Mesenchymal stem cell (in vitro differentiated cells and primary cell): ENCODE data around the gene SHF.

Experiments
- DNase-seq: peaks from one replicate; pipeline ENCODE4 v3.0.0-alpha.2; 2013
- H2AFZ ChIP-seq: one replicate; pipeline ENCODE4 v1.6.1; 2013; ENCODE audit warnings: low read depth, mild to moderate bottlenecking, control low read depth, inconsistent platforms, low read length, moderate library complexity
- H2AK5ac ChIP-seq: 2 replicates; pipeline ENCODE4 v1.6.1; 2013; ENCODE audit warnings: low read length, moderate library complexity, mild to moderate bottlenecking, inconsistent platforms; ENCODE audit not compliant: severe bottlenecking
- H2BK120ac ChIP-seq: one replicate; pipeline ENCODE4 v1.6.1; 2013; ENCODE audit warnings: low read depth, mild to moderate bottlenecking, inconsistent platforms, low read length, moderate library complexity
- H2BK12ac ChIP-seq, 2 experiments: one replicate each; pipeline ENCODE4 v1.6.1; 2013; ENCODE audit warnings: inconsistent platforms in 2 of 2, low read length in 2 of 2, mild to moderate bottlenecking in 2 of 2, moderate library complexity in 2 of 2, control low read depth in 1 of 2
- H2BK15ac ChIP-seq: one replicate; pipeline ENCODE4 v1.6.1; 2013; ENCODE audit warnings: mild to moderate bottlenecking, low read depth, inconsistent platforms; ENCODE audit not compliant: poor library complexity, severe bottlenecking
- H2BK5ac ChIP-seq: 2 replicates; pipeline ENCODE4 v1.6.1; 2013; ENCODE audit warnings: low read depth, mild to moderate bottlenecking, low read length, control low read depth, inconsistent platforms; ENCODE audit not compliant: poor library complexity, severe bottlenecking
- H3K14ac ChIP-seq, 2 experiments: one replicate each; pipeline ENCODE4 v1.6.1; 2013; ENCODE audit warnings: inconsistent platforms in 2 of 2, low read length in 2 of 2, control low read depth in 1 of 2, mild to moderate bottlenecking in 1 of 2, moderate library complexity in 1 of 2
- H3K18ac ChIP-seq, 2 experiments: one replicate each; pipeline ENCODE4 v1.6.1; 2013; ENCODE audit warnings: inconsistent platforms in 2 of 2, low read length in 2 of 2, control low read depth in 1 of 2, low read depth in 1 of 2, mild to moderate bottlenecking in 1 of 2
- H3K23ac ChIP-seq, 2 experiments: one replicate each; pipeline ENCODE4 v1.6.1; 2013; ENCODE audit warnings: inconsistent platforms in 2 of 2, low read length in 2 of 2, mild to moderate bottlenecking in 2 of 2, moderate library complexity in 2 of 2, control low read depth in 1 of 2
- H3K27ac ChIP-seq: 2 replicates; pipeline ENCODE4 v1.5.1; 2013; ENCODE audit warnings: mild to moderate bottlenecking, moderate library complexity, low read length, control low read depth, inconsistent platforms; ENCODE audit not compliant: poor library complexity, severe bottlenecking
- H3K27me3 ChIP-seq, 2 experiments: 2 replicates each; pipeline versions ENCODE4 v1.6.1 to v1.7.0; 2013; ENCODE audit warnings: low read length in 2 of 2, mild to moderate bottlenecking in 2 of 2, moderate library complexity in 2 of 2, control low read depth in 1 of 2, inconsistent platforms in 1 of 2; ENCODE audit not compliant: control insufficient read depth in 1 of 2, insufficient read depth in 1 of 2
- H3K36me3 ChIP-seq, 2 experiments: 2 replicates each; pipeline versions ENCODE4 v1.6.1 to v1.7.0; 2013; ENCODE audit warnings: low read length in 2 of 2, control low read depth in 1 of 2, inconsistent platforms in 1 of 2, low read depth in 1 of 2, mild to moderate bottlenecking in 1 of 2; ENCODE audit not compliant: insufficient read depth in 2 of 2, control insufficient read depth in 1 of 2
- H3K4ac ChIP-seq, 2 experiments: one replicate each; pipeline ENCODE4 v1.6.1; 2013; ENCODE audit warnings: inconsistent platforms in 2 of 2, low read length in 2 of 2, mild to moderate bottlenecking in 2 of 2, moderate library complexity in 2 of 2, control low read depth in 1 of 2, low read depth in 1 of 2
- H3K4me1 ChIP-seq: 2 replicates; pipeline ENCODE4 v1.6.1; 2013; ENCODE audit warnings: low read depth, low read length, control low read depth; ENCODE audit not compliant: control insufficient read depth, insufficient read depth
- H3K4me2 ChIP-seq: 2 replicates; pipeline ENCODE4 v1.6.1; 2013; ENCODE audit warnings: low read length, mild to moderate bottlenecking, inconsistent platforms; ENCODE audit not compliant: poor library complexity, severe bottlenecking
- H3K4me3 ChIP-seq, 2 experiments: 2 replicates each; pipeline versions ENCODE4 v1.5.1 to v1.7.0; 2013; ENCODE audit warnings: low read length in 2 of 2, mild to moderate bottlenecking in 2 of 2, control low read depth in 1 of 2, low read depth in 1 of 2; ENCODE audit not compliant: insufficient read depth in 1 of 2
- H3K79me1 ChIP-seq: replicated peaks from 2 replicates; pipeline ENCODE4 v1.6.1; 2013; ENCODE audit warnings: mild to moderate bottlenecking, control low read depth, low read length, inconsistent platforms; ENCODE audit not compliant: poor library complexity, severe bottlenecking
- H3K9ac ChIP-seq: 2 replicates; pipeline ENCODE4 v1.7.0; 2013; ENCODE audit warnings: mild to moderate bottlenecking, low read length, moderate library complexity
- H3K9me3 ChIP-seq: 2 replicates; pipeline ENCODE4 v1.7.0; 2013; ENCODE audit warnings: mild to moderate bottlenecking, low read length; ENCODE audit not compliant: control insufficient read depth
- H4K8ac ChIP-seq: one replicate; pipeline ENCODE4 v1.6.1; 2013; ENCODE audit warnings: inconsistent platforms, mild to moderate bottlenecking, low read length, moderate library complexity
- H4K91ac ChIP-seq: one replicate; pipeline ENCODE4 v1.6.1; 2013; ENCODE audit warnings: mild to moderate bottlenecking, low read length, inconsistent platforms
- WGBS: methylation state at CpG from one replicate; pipeline ENCODE4 v1.1.7; 2013; ENCODE audit warnings: mixed read lengths; 5-methylcytosine and 5-hydroxymethylcytosine counted together

The SHF gene

GRCh38 chr15:45128971-45129639 lies 58.7 kb downstream of the SHF start:
- Histone ChIP-seq H3K14ac (no peak overlapping the region), H3K36me3 (no peaks in the 10 kb centered on the region), H2BK12ac (no peak overlapping the region), H3K4me3 (peak overlapping the region in 1 of 2 experiments; percentile 60), H2AFZ (peak overlapping the region; percentile 65), H4K8ac (no peak overlapping the region), H4K91ac (no peak overlapping the region), H2AK5ac (no peak overlapping the region), H3K4me1 (peaks cover 15% of the 10 kb centered on the region), H3K4me2 (no peak overlapping the region), H2BK15ac (no peak overlapping the region), H3K18ac (no peak overlapping the region), H3K4ac (no peak overlapping the region), H2BK120ac (no peak overlapping the region), H2BK5ac (no peak overlapping the region), H3K9ac (peak overlapping the region; percentile 49), H3K27ac (no peak overlapping the region), H3K79me1 (no peaks in the 10 kb centered on the region), H3K27me3 (peaks cover 71 to 88% of the 10 kb centered on the region in 2 experiments), H3K9me3 (no peaks in the 10 kb centered on the region), H3K23ac (peak overlapping the region in 1 of 2 experiments; percentile 74)
- DNase-seq, result no peak
- WGBS, result 2% methylated on average over 40 of the region's 47 CpGs

GRCh38 chr15:45126535-45127158 lies 61.1 kb downstream of the SHF start:
- Histone ChIP-seq H2BK12ac (no peak overlapping the region), H3K27me3 (peaks cover 58 to 76% of the 10 kb centered on the region in 2 experiments), H4K91ac (no peak overlapping the region), H3K23ac (no peak overlapping the region), H2BK120ac (no peak overlapping the region), H3K14ac (no peak overlapping the region), H3K79me1 (no peaks in the 10 kb centered on the region), H4K8ac (no peak overlapping the region), H2AK5ac (no peak overlapping the region), H3K9me3 (no peaks in the 10 kb centered on the region), H3K4me2 (no peak overlapping the region), H3K4me3 (no peak overlapping the region), H2BK5ac (no peak overlapping the region), H3K9ac (no peak overlapping the region), H2AFZ (no peak overlapping the region), H3K4me1 (peaks cover 16% of the 10 kb centered on the region), H3K18ac (no peak overlapping the region), H3K27ac (no peak overlapping the region), H2BK15ac (no peak overlapping the region), H3K36me3 (no peaks in the 10 kb centered on the region), H3K4ac (no peak overlapping the region)
- DNase-seq, result peak; percentile 20
- WGBS, result no CpG with 5 or more reads among the region's 2 CpGs

GRCh38 chr15:45123397-45123796 lies 64.4 kb downstream of the SHF start:
- Histone ChIP-seq H3K79me1 (no peaks in the 10 kb centered on the region), H4K91ac (no peak overlapping the region), H3K27me3 (peaks cover 37 to 58% of the 10 kb centered on the region in 2 experiments), H2BK12ac (no peak overlapping the region), H3K23ac (no peak overlapping the region), H3K14ac (no peak overlapping the region), H2BK15ac (no peak overlapping the region), H3K4me2 (no peak overlapping the region), H3K9me3 (no peaks in the 10 kb centered on the region), H2BK5ac (no peak overlapping the region), H3K9ac (no peak overlapping the region), H3K4me3 (no peak overlapping the region), H3K18ac (no peak overlapping the region), H4K8ac (no peak overlapping the region), H3K36me3 (no peaks in the 10 kb centered on the region), H3K4me1 (peaks cover 3% of the 10 kb centered on the region), H3K4ac (no peak overlapping the region), H3K27ac (no peak overlapping the region), H2BK120ac (no peak overlapping the region), H2AFZ (no peak overlapping the region), H2AK5ac (no peak overlapping the region)
- DNase-seq, result no peak

- no peak overlapping the region for H3K4me2 ChIP-seq
- peaks cover 5% of the 10 kb centered on the region for H3K4me1 ChIP-seq
- H3K18ac ChIP-seq, result no peak overlapping the region
- H2BK15ac ChIP-seq, result no peak overlapping the region
- no peak overlapping the region for H3K27ac ChIP-seq
- H3K79me1 ChIP-seq, result no peaks in the 10 kb centered on the region
- no peak overlapping the region for H3K23ac ChIP-seq
- no peak overlapping the region for H2AFZ ChIP-seq
- no peaks in the 10 kb centered on the region for H3K9me3 ChIP-seq
- no peak for DNase-seq
- no peak overlapping the region for H3K4me3 ChIP-seq
- H3K9ac ChIP-seq, result no peak overlapping the region
- H2BK120ac ChIP-seq, result no peak overlapping the region
- H2BK12ac ChIP-seq, result no peak overlapping the region
- H4K91ac ChIP-seq, result no peak overlapping the region
- H4K8ac ChIP-seq, result no peak overlapping the region
- 91% methylated on average over 7 of the region's 7 CpGs for WGBS
- H2BK5ac ChIP-seq, result no peak overlapping the region
- H3K27me3 ChIP-seq, result peaks cover 31 to 54% of the 10 kb centered on the region in 2 experiments
- no peak overlapping the region for H3K4ac ChIP-seq
- H3K36me3 ChIP-seq, result no peaks in the 10 kb centered on the region
- H2AK5ac ChIP-seq, result no peak overlapping the region
- H3K14ac ChIP-seq, result no peak overlapping the region
Observed at GRCh38 chr15:45122719-45123118, 65.0 kb downstream of the SHF start.
